ENCODE data around the gene TBPL1.

DNA sequence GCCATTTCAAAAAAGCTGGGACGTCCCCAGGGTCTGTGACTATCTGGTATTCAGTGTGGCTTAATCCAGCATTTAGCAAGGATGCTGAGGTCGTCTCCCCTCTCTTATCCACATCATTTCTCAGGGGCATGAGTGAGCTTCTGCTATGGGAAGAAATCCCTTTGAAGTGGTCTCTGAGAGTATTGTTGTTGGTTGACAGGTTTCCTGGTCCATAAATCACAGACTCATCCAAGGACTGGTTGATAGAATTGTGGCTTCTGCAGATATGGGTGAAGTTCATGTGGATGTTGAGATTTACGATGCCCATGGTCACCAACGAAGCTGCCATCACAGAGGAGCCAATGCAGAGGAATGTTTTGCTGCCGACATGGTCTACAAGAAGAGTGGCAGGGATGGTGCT lies 75.4 kb downstream of the TBPL1 start:
- TF ChIP-seq, protein P1, sequence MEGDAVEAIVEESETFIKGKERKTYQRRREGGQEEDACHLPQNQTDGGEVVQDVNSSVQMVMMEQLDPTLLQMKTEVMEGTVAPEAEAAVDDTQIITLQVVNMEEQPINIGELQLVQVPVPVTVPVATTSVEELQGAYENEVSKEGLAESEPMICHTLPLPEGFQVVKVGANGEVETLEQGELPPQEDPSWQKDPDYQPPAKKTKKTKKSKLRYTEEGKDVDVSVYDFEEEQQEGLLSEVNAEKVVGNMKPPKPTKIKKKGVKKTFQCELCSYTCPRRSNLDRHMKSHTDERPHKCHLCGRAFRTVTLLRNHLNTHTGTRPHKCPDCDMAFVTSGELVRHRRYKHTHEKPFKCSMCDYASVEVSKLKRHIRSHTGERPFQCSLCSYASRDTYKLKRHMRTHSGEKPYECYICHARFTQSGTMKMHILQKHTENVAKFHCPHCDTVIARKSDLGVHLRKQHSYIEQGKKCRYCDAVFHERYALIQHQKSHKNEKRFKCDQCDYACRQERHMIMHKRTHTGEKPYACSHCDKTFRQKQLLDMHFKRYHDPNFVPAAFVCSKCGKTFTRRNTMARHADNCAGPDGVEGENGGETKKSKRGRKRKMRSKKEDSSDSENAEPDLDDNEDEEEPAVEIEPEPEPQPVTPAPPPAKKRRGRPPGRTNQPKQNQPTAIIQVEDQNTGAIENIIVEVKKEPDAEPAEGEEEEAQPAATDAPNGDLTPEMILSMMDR (IDR thresholded peaks at IDR 0.05): no peak
- TF ChIP-seq POLR2A (IDR thresholded peaks at IDR 0.05) (no peak), POLR2AphosphoS5 (IDR thresholded peaks at IDR 0.05) (no peak)

Measured in transverse colon (tissue), 4 donors.